ENCODE data around the gene ALK. TPM values are rescaled to one million over a fixed set of nuclear protein-coding genes. Genes with fewer than 3 reads are reported as not detected.

Gene ALK
- polyA plus RNA-seq, 2 of the 4 experiments (the other 2 are of a cell fraction): not detected

- ATAC-seq: no peak
- no peak for DNase-seq (ENCODE audit: low read depth in 1 of 2, low spot score in 1 of 2)
- whole genome bisulfite sequencing (ENCODE audit: missing lambda C conversion rate): 60% methylated on average over 3 of the region's 3 CpGs
- ChIA-PET POLR2A (no interaction called here), CTCF (interaction anchor here (1.3 kb wide), 1 partner anchor 43 kb away, joined by 4 read pairs; no protein-coding TSS in a partner anchor)
- Histone ChIP-seq H3K27ac (no peak overlapping the region), H3K9me3 (no peaks in the 10 kb centered on the region), H3K4me2 (no peak overlapping the region), H3K4me1 (no peaks in the 10 kb centered on the region), H3K4me3 (no peak overlapping the region)
- TF ChIP-seq JUNB (IDR thresholded peaks at IDR 0.05): no peak
- TF ChIP-seq HOXA7 (CRISPR knock-in tag; IDR thresholded peaks at IDR 0.05): no peak
- TF ChIP-seq ZC3H11A (IDR thresholded peaks at IDR 0.05): no peak
- TF ChIP-seq RNF2 (IDR thresholded peaks at IDR 0.05; ENCODE audit: borderline replicate concordance, low read depth): no peak
- TF ChIP-seq POLR2AphosphoS2 (conservative IDR thresholded peaks at IDR 0.05; ENCODE audit: low read length): no peak
- FAIRE-seq: no peak
Observed at GRCh38 chr2:29760008-29760407, 161.4 kb downstream of the ALK start.

GRCh38 chr2:29759360-29759759 lies 162.0 kb downstream of the ALK start:
- WGBS (ENCODE audit: missing lambda C conversion rate): 68% methylated on average over 4 of the region's 4 CpGs
- TF ChIP-seq HDAC2 (IDR thresholded peaks at IDR 0.05) (no peak), CEBPB (IDR thresholded peaks at IDR 0.05) (no peak), SMC3 (IDR thresholded peaks at IDR 0.05) (no peak), FOSB (CRISPR knock-in tag; IDR thresholded peaks at IDR 0.05) (no peak), BCL3 (IDR thresholded peaks at IDR 0.05) (no peak), MAX (IDR thresholded peaks at IDR 0.05) (no peak), CBX8 (IDR thresholded peaks at IDR 0.05) (no peak)
- no peak overlapping the region for H3K4me3 ChIP-seq
- POLR2A ChIA-PET: no interaction called here
- CTCF ChIA-PET: interaction anchor here (1.3 kb wide), 1 partner anchor 42 kb away, joined by 4 read pairs; no protein-coding TSS in a partner anchor
- H3K4me2 ChIP-seq: no peak overlapping the region
- FAIRE-seq (no peak), DNase-seq (ENCODE audit: low read depth in 1 of 2, low spot score in 1 of 2) (no peak), ATAC-seq (no peak)
- no peak overlapping the region for H3K27ac ChIP-seq
- H3K9me3 ChIP-seq: no peaks in the 10 kb centered on the region
- no peaks in the 10 kb centered on the region for H3K4me1 ChIP-seq

- Histone ChIP-seq H3K9me3 (no peaks in the 10 kb centered on the region), H3K4me1 (no peaks in the 10 kb centered on the region; the same call in 2 of the 3 replicates), H3K4me3 (no peak overlapping the region), H3K27ac (no peak overlapping the region), H3K4me2 (no peak overlapping the region)
- no peak for ATAC-seq
- no peak for DNase-seq (ENCODE audit: low read depth in 1 of 2, low spot score in 1 of 2)
- POLR2A ChIA-PET: no interaction called here
- TF ChIP-seq MAFK (IDR thresholded peaks at IDR 0.05; ENCODE audit: partially characterized antibody) (peak; percentile 33), RFX5 (IDR thresholded peaks at IDR 0.05) (no peak)
- FAIRE-seq: no peak
- CTCF ChIA-PET: no interaction called here
- WGBS (ENCODE audit: missing lambda C conversion rate): 80% methylated on average over 5 of the region's 5 CpGs
Observed at GRCh38 chr2:29755829-29756228, 165.6 kb downstream of the ALK start.

GRCh38 chr2:29755233-29755632 lies 166.2 kb downstream of the ALK start:
- H3K9me3 ChIP-seq: no peaks in the 10 kb centered on the region
- no peak overlapping the region for H3K27ac ChIP-seq
- CTCF ChIA-PET: interaction anchor here (0.7 to 1.1 kb wide), 2 partner anchors 8 to 48 kb away, joined by 3 read pairs; no protein-coding TSS in a partner anchor
- FAIRE-seq: no peak
- 51% methylated on average over 7 of the region's 7 CpGs for WGBS (ENCODE audit: missing lambda C conversion rate)
- POLR2A ChIA-PET: no interaction called here
- H3K4me1 ChIP-seq: no peaks in the 10 kb centered on the region; the same call in 2 of the 3 replicates
- DNase-seq (ENCODE audit: low read depth in 1 of 2, low spot score in 1 of 2): peak in 1 of 2 experiments; percentile 12
- H3K4me3 ChIP-seq: no peak overlapping the region
- no peak overlapping the region for H3K4me2 ChIP-seq
- no peak for ATAC-seq
- no peak for TF ChIP-seq MAX (IDR thresholded peaks at IDR 0.05)
- TF ChIP-seq EP300 (IDR thresholded peaks at IDR 0.05): no peak
- TF ChIP-seq ESRRA (IDR thresholded peaks at IDR 0.05; ENCODE audit: borderline replicate concordance, low read length): no peak
- TF ChIP-seq HDAC2 (IDR thresholded peaks at IDR 0.05): no peak
- TF ChIP-seq MAFK (IDR thresholded peaks at IDR 0.05; ENCODE audit: partially characterized antibody): no peak
- TF ChIP-seq CTCF (IDR thresholded peaks at IDR 0.05): no peak
- no peak for TF ChIP-seq TP53 (CRISPR knock-in tag; IDR thresholded peaks at IDR 0.05)
- no peak for TF ChIP-seq RCOR1 (IDR thresholded peaks at IDR 0.05; ENCODE audit: low read depth, low read length)
- TF ChIP-seq HMGXB4 (CRISPR knock-in tag; IDR thresholded peaks at IDR 0.05; ENCODE audit: borderline replicate concordance): no peak
- TF ChIP-seq USF2 (IDR thresholded peaks at IDR 0.05): no peak
- TF ChIP-seq ZNF302 (CRISPR knock-in tag; IDR thresholded peaks at IDR 0.05): no peak

Data from A549 (cell line).